Measurements from ENCODE around the gene COL19A1. TPM values are rescaled to one million over a fixed set of nuclear protein-coding genes. Genes with fewer than 3 reads are reported as not detected.
"Not testable (repeated sequence)": the region's sequence is repeated elsewhere in the genome, so short reads cannot be mapped to it uniquely, and the experiment has no call there.

COL19A1 gene
- not detected in 2 replicates for total RNA-seq

DNA sequence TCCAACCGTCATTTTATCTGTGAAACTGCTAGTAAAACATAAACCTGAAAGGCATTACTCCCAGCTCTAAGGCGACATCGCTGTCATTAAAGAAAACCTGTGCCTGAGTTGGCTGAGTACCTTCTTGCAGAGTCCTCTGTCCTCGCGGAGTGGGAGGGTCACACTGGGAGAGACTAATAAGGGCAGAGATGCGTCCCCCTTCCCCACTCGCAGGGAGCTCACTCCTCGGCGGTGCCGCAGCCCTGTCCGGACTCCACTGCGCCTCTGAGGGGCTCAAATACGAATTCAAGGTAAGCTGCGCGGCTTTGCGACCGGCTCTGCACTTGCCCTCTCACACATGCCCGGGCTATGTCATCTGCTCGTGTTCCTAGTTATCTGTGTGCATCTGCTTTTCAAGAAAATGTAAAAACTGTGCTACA, at the start of gene COL19A1:
Gene COL19A1 (plus strand): TSS at position 206 of the 419 bp plus-strand sequence. CDS start 13,012 bp downstream, outside the sequence.
- no peaks in the 10 kb centered on the region for H3K36me3 Mint-ChIP-seq (ENCODE audit: low read depth)
- no peaks in the 10 kb centered on the region for H3K9me3 Mint-ChIP-seq
- peaks cover 58% of the 10 kb centered on the region for H3K27me3 Mint-ChIP-seq (ENCODE audit: insufficient read depth)

DNA sequence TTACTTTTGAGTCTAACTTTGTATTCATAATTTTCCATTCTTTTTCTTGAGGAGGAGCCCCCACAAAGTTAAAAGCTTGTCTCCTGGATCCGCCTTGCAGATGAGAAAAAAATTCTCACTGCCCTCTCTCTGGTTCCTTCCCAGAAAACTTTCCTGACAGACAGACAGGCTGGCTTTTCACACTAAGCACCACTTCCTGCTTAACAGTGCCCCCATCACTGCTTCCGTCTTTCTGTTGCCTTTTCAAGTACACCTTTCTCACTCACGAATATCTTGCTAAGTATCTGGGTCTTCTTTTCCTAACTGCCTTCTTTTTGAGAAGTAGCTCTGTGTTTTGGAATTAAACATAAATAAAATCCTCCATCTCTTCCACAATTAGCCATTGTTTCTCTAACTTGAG, 49.8 kb upstream of the COL19A1 start:
- no peaks in the 10 kb centered on the region for H3K27me3 Mint-ChIP-seq (ENCODE audit: insufficient read depth)
- peaks cover 48% of the 10 kb centered on the region for H3K4me1 Mint-ChIP-seq (ENCODE audit: low read depth)
- DNase-seq (ENCODE audit: low spot score): no peak

More for the DNA sequence above, at the start of gene COL19A1:
- peak; percentile 1 for DNase-seq (ENCODE audit: low spot score)
- H3K4me1 Mint-ChIP-seq (ENCODE audit: low read depth): peaks cover 23% of the 10 kb centered on the region
- intact Hi-C loops (cut with micrococcal nuclease): loop anchor here (2.0 kb wide), 1 partner anchor 32 kb away; no protein-coding TSS in a partner anchor
- H3K4me3 Mint-ChIP-seq: peak within 1 kb of the TSS; percentile 85
- H3K27ac Mint-ChIP-seq: peak within 1 kb of the TSS; percentile 41

DNA sequence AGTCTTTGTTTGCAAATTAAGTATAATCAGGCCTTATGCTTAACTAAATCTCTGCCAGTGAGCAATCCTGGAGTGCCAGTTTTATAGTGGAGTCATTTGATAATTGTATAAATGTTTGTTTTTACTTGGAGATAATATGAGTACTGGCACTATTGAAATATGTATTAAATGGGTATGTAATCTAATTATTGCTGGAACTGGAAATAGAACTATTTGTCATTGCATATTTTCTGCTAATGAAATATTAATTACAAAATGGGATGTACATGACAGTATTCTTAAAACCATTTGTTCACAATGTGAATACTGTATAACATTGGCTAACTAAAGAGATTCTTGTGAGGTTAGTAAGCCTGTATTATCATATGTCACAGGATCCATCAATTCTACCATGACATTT, 49.0 kb upstream of the COL19A1 start:
- H3K27ac Mint-ChIP-seq: no peak overlapping the region
- H3K9me3 Mint-ChIP-seq: no peaks in the 10 kb centered on the region
- H3K4me3 Mint-ChIP-seq: no peak overlapping the region
- H3K4me1 Mint-ChIP-seq (ENCODE audit: low read depth): peaks cover 41% of the 10 kb centered on the region
- no peaks in the 10 kb centered on the region for H3K27me3 Mint-ChIP-seq (ENCODE audit: insufficient read depth)
- H3K36me3 Mint-ChIP-seq (ENCODE audit: low read depth): peaks cover 8% of the 10 kb centered on the region
- intact Hi-C loops (cut with micrococcal nuclease): no loop called here
- DNase-seq (ENCODE audit: low spot score): no peak

More for the DNA sequence above, 49.8 kb upstream of the COL19A1 start:
- H3K4me3 Mint-ChIP-seq: peak overlapping the region; percentile 19
- H3K36me3 Mint-ChIP-seq (ENCODE audit: low read depth): peaks cover 8% of the 10 kb centered on the region
- H3K27ac Mint-ChIP-seq: peak overlapping the region; percentile 81
- no peaks in the 10 kb centered on the region for H3K9me3 Mint-ChIP-seq
- intact Hi-C loops (cut with micrococcal nuclease): loop anchor here (1.0 kb wide), 1 partner anchor 19 kb away; the partner anchor contains the start of gene LMBRD1

DNA sequence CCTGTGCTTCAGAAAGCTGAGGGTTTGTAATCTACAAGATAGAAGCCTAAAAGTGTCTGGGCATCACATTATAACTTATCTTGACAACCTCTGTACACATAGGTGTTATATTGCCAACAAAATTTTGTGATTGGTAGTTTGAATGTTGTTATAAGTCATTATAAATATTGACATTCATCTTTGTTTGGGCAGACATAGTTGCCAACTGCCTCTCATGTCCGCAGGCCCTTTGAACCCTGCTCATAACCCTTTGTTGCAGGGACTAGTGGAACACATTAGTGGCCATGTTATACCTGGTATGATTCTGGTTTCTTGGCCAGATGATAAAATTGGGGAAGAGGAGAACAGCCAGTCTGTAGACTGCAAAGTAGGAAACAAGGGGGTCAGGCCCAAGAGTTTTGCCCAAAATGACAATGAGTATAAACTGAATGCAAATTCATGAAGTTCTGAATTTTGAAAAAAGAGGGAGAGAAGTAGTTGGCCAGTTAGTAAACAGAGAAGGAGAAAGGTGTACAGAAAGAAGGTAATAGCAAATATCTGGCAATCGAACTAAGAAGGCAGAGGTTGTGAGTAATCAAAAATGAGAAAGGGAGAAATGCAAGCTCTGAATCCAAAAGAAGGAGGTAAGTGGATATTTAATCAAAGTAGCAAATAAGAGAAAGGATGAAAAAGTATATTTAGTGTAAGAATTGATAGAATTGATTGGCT, 48.0 kb upstream of the COL19A1 start:
- intact Hi-C loops (cut with micrococcal nuclease): no loop called here
- Mint-ChIP-seq H3K4me3 (no peak overlapping the region), H3K27me3 (ENCODE audit: insufficient read depth) (no peaks in the 10 kb centered on the region), H3K9me3 (no peaks in the 10 kb centered on the region), H3K36me3 (ENCODE audit: low read depth) (peaks cover 4% of the 10 kb centered on the region), H3K27ac (no peak overlapping the region), H3K4me1 (ENCODE audit: low read depth) (peaks cover 33% of the 10 kb centered on the region)
- no peak for DNase-seq (ENCODE audit: low spot score)

DNA sequence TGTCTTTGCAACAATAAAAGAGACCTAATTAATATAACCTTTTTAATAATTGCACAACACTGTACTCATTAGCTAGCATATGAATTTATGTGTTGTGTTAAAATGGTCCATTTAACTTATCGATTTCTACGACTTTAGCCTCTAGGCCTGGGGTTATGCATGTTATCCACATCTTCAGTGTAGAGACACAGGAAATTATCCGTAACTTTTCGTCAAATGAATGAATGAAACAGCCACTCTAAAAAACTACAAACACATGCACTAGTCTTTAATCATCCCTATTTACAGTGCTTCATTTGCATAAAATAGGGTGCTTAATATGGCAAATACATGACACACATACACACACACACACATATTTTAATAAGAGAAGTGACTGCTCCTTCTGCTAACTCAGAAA, 47.2 kb upstream of the COL19A1 start:
- peaks cover 26% of the 10 kb centered on the region for H3K4me1 Mint-ChIP-seq (ENCODE audit: low read depth)
- H3K4me3 Mint-ChIP-seq: no peak overlapping the region
- intact Hi-C loops (cut with micrococcal nuclease): no loop called here
- no peaks in the 10 kb centered on the region for H3K27me3 Mint-ChIP-seq (ENCODE audit: insufficient read depth)
- no peak overlapping the region for H3K27ac Mint-ChIP-seq
- no peaks in the 10 kb centered on the region for H3K9me3 Mint-ChIP-seq
- peaks cover 2% of the 10 kb centered on the region for H3K36me3 Mint-ChIP-seq (ENCODE audit: low read depth)
- DNase-seq (ENCODE audit: low spot score): no peak

DNA sequence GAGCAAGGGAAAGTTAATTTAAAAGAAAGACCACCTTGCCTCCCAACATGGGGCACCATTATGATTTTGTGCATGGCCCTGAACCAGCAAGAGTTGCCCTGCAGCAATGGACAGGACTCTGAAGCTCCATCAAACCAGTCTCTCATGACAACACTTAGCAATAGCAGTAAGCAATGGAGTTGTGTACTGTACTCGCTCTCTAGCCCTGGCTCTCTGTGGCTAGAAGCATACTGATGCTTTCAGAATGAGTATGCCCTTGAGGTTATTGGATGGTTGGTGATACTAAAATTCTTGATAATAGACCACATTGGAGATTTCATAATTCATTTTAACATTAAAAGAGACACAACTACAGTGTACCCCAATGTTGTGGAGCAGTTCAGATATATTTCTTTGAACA, 46.3 kb upstream of the COL19A1 start:
- H3K27me3 Mint-ChIP-seq (ENCODE audit: insufficient read depth): no peaks in the 10 kb centered on the region
- H3K36me3 Mint-ChIP-seq (ENCODE audit: low read depth): peaks cover 2% of the 10 kb centered on the region
- peaks cover 19% of the 10 kb centered on the region for H3K4me1 Mint-ChIP-seq (ENCODE audit: low read depth)
- DNase-seq (ENCODE audit: low spot score): no peak
- no peak overlapping the region for H3K27ac Mint-ChIP-seq
- intact Hi-C loops (cut with micrococcal nuclease): no loop called here
- no peak overlapping the region for H3K4me3 Mint-ChIP-seq
- no peaks in the 10 kb centered on the region for H3K9me3 Mint-ChIP-seq

DNA sequence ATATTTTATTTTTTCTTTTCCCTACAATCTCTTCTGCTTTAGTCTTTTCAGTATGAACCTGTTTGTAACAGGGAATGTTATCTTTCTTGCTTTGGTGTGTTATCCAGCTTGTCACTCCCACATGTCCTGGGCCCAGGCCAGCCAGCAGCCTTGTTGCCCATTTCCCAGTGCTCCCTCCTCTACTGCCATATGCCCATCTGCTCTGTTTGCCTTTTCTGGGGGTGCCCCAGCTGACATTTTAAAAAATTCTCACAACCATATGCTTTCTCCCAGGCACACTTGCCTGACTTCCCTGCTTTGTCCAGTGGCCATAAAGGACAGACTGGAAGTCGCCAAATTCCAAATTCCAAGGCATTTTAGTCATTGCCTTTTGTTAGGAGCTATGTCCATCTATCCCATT, 45.9 kb upstream of the COL19A1 start:
- H3K4me1 Mint-ChIP-seq (ENCODE audit: low read depth): peaks cover 15% of the 10 kb centered on the region
- H3K36me3 Mint-ChIP-seq (ENCODE audit: low read depth): peaks cover 2% of the 10 kb centered on the region
- intact Hi-C loops (cut with micrococcal nuclease): no loop called here
- H3K9me3 Mint-ChIP-seq: no peaks in the 10 kb centered on the region
- no peak for DNase-seq (ENCODE audit: low spot score)
- no peak overlapping the region for H3K27ac Mint-ChIP-seq
- no peak overlapping the region for H3K4me3 Mint-ChIP-seq
- no peaks in the 10 kb centered on the region for H3K27me3 Mint-ChIP-seq (ENCODE audit: insufficient read depth)

DNA sequence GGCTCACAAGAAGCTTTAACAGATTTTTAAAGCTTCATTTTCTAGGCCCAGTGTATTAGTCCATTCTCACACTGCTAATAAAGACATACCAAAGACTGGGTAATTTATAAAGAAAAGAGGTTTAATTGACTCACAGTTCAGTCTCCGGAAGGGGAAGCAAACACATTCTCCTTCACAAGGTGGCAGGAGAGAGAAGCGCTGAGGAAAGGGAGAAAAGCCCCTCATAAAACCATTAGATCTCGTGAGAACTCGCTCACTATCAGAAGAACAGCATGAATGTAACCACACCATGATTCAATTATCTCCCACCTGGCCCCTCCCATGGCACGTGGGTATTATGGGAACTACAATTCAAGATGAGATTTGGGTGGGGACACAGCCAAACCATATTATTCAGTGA, 42.0 kb upstream of the COL19A1 start:
- H3K36me3 Mint-ChIP-seq (ENCODE audit: low read depth); H3K27ac Mint-ChIP-seq; intact Hi-C loops (cut with micrococcal nuclease); H3K9me3 Mint-ChIP-seq; H3K4me3 Mint-ChIP-seq; DNase-seq (ENCODE audit: low spot score); H3K4me1 Mint-ChIP-seq (ENCODE audit: low read depth); H3K27me3 Mint-ChIP-seq (ENCODE audit: insufficient read depth): not testable (repeated sequence)

DNA sequence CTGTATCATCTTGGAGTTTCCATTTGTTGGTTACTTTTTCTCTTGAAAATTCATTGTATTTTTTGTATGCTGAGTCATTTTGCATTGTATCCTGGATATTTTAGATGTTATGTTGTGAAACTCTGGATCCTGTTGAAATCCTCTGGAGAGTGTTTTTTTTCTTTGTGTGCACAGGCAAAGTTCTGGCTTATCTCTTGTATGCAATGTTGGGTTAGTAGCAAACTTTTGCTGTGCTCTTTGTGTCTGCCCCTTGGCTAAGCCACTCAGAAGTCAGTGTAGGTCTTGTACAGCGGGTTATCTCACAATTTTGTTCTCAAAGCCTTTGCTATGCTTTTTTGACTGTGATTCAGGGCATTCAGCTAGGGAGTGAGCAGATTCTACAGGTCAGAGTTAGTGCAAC, 40.5 kb upstream of the COL19A1 start:
- Mint-ChIP-seq H3K9me3 (no peaks in the 10 kb centered on the region), H3K4me3 (no peak overlapping the region), H3K36me3 (ENCODE audit: low read depth) (no peaks in the 10 kb centered on the region), H3K27ac (no peak overlapping the region), H3K27me3 (ENCODE audit: insufficient read depth) (peaks cover 3% of the 10 kb centered on the region), H3K4me1 (ENCODE audit: low read depth) (no peaks in the 10 kb centered on the region)
- no peak for DNase-seq (ENCODE audit: low spot score)
- intact Hi-C loops (cut with micrococcal nuclease): no loop called here

DNA sequence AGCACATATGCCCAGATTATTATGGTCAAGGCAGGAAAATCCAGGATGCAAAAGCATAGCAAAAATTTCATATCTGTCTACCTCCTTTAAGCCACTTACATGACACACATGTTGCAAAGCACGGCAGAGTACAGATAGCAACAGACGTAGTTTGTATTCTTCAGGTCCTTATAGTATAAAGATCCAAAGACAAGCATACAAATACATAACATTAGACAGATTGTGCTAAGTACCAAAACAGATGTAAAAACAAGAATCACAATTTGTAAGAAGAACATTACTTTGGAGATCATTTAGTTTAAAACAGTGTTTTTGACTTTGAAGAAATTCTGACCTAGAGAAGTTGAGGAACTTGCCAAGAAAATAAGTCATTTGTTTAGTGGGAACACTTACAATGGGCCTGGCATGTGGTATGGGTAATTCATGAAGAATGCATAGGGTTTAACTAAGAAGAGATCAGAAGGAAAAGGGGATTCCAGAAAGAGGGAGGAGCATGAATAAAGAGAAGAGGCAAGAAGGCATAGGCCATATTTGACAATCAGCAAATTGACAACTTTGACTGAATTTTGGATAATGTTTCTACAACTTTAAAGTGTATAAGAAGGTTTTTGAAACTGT, 39.0 kb upstream of the COL19A1 start:
- no peak overlapping the region for H3K4me3 Mint-ChIP-seq
- intact Hi-C loops (cut with micrococcal nuclease): no loop called here
- no peak for DNase-seq (ENCODE audit: low spot score)
- no peaks in the 10 kb centered on the region for H3K9me3 Mint-ChIP-seq
- no peaks in the 10 kb centered on the region for H3K36me3 Mint-ChIP-seq (ENCODE audit: low read depth)
- H3K4me1 Mint-ChIP-seq (ENCODE audit: low read depth): no peaks in the 10 kb centered on the region
- H3K27me3 Mint-ChIP-seq (ENCODE audit: insufficient read depth): peaks cover 4% of the 10 kb centered on the region
- no peak overlapping the region for H3K27ac Mint-ChIP-seq

DNA sequence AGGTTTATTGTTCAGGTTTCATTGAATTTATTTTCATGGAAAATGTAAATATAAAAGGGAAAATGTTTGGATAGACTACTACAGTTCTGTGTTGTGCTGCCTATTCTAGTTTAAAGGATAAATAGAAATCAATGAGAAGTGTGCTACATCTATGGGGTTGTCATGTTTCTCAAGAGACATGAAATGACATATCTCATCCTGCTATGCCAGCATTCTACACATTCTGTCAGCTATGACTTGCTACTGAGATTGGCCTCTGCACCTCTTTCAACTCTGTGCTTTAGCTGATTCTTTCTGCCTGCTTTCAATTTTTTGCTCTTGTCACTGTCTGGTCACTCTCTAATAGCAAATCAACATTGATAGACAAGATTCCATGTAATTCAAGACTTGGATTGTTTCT, 33.8 kb upstream of the COL19A1 start:
- H3K4me3 Mint-ChIP-seq: no peak overlapping the region
- H3K4me1 Mint-ChIP-seq (ENCODE audit: low read depth): peaks cover 9% of the 10 kb centered on the region
- H3K27me3 Mint-ChIP-seq (ENCODE audit: insufficient read depth): peaks cover 21% of the 10 kb centered on the region
- H3K36me3 Mint-ChIP-seq (ENCODE audit: low read depth): no peaks in the 10 kb centered on the region
- no peaks in the 10 kb centered on the region for H3K9me3 Mint-ChIP-seq
- intact Hi-C loops (cut with micrococcal nuclease): no loop called here
- no peak for DNase-seq (ENCODE audit: low spot score)
- no peak overlapping the region for H3K27ac Mint-ChIP-seq

DNA sequence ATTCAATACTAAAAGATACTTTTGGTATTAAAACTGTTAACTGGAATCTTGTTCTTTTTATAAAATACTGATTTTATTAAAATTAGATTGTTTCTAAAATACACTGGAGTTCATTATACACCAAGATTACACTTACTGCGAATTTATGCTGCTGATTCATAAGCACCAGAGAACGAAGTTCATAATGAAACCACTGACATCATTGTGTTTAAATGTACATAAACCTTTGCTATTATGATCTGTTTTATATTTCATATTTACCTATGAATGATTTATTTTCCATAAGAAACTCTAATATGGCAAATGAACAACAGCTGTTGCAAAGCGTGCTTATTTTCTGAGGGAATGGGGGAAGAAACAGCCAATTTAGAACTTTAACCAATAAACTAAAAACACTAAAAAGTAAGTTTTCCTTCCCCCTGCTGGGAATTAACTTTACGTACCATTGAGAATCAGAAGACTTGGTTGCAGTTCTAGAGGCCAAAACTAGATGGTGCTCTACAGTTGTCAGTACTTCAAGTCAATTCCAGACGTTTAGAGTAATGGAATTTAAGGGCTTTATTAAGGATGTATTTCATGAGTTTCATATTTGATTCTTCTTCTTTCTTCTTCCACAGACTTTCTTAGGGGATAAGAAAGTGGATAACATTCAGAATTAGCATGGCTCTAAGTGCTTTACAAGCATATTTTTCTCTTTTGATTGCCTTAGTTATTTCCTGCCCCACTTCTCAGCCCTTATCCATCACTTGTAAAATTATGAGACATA, 30.8 kb upstream of the COL19A1 start:
- Mint-ChIP-seq H3K9me3 (no peaks in the 10 kb centered on the region), H3K4me3 (no peak overlapping the region), H3K4me1 (ENCODE audit: low read depth) (peaks cover 9% of the 10 kb centered on the region), H3K27ac (no peak overlapping the region), H3K36me3 (ENCODE audit: low read depth) (no peaks in the 10 kb centered on the region), H3K27me3 (ENCODE audit: insufficient read depth) (peaks cover 29% of the 10 kb centered on the region)
- intact Hi-C loops (cut with micrococcal nuclease): loop anchor here (2.0 kb wide), 3 partner anchors 31 to 273 kb away; partner anchors contain the start of genes COL19A1 and LMBRD1
- no peak for DNase-seq (ENCODE audit: low spot score)

DNA sequence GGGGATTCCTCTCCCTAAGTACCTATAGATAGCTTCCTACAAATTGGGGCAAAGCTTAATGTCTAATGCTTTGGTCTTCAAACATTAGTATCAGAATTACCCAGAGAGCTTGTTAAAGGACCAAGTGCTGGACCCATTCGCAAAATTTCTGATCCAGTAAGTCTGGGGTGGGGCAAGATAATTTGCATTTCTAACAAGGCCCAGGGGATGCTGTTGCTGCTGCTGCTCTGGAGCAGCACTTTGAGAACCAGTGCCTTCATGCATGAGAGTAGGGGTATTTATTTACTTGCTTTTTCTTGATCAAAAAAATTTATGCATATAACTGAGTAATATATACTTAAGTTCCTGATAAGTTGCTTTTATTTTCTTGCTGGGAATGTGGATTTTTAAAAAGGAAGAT, 24.5 kb upstream of the COL19A1 start:
- H3K4me3 Mint-ChIP-seq: no peak overlapping the region
- H3K27ac Mint-ChIP-seq: no peak overlapping the region
- no peaks in the 10 kb centered on the region for H3K9me3 Mint-ChIP-seq
- H3K27me3 Mint-ChIP-seq (ENCODE audit: insufficient read depth): peaks cover 28% of the 10 kb centered on the region
- DNase-seq (ENCODE audit: low spot score): no peak
- no peaks in the 10 kb centered on the region for H3K4me1 Mint-ChIP-seq (ENCODE audit: low read depth)
- H3K36me3 Mint-ChIP-seq (ENCODE audit: low read depth): no peaks in the 10 kb centered on the region
- intact Hi-C loops (cut with micrococcal nuclease): no loop called here
